K562 (cell line): ENCODE data around the gene ADNP.

ENCODE experiments used
- BCL6 ChIP-seq: fragments of 250-450 bp; sonication (Bioruptor Pico); IDR thresholded peaks from 2 replicates; pipeline ENCODE4 v1.4.0; 2020
- CHD1 ChIP-seq: fragments of 200-600 bp; sonication (generic); IDR thresholded peaks from one replicate; pipeline ENCODE4 v1.6.1; 2012; ENCODE audit warnings: mild to moderate bottlenecking, moderate library complexity, low read length, inconsistent platforms
- ILF3 ChIP-seq: fragments of 450-650 bp; IDR thresholded peaks from 2 replicates; pipeline ENCODE4 v1.6.1; 2018; ENCODE audit warnings: antibody characterized with exemption, mild to moderate bottlenecking, moderate library complexity, borderline replicate concordance
- JUND ChIP-seq, 2 experiments: IDR thresholded peaks; 2 replicates in 1 of 2; 3 replicates in 1 of 2; pipeline ENCODE4 v1.6.1; 2011; ENCODE audit warnings: borderline replicate concordance in 2 of 2, low read depth in 2 of 2, low read length in 2 of 2, improper control_type of control experiment in 1 of 2, missing biosample characterization in 1 of 2, missing genetic modification characterization in 1 of 2, missing genetic modification reagents in 1 of 2
- NFIC ChIP-seq: fragments of 450-650 bp; IDR thresholded peaks from 2 replicates; pipeline ENCODE4 v1.6.1; 2017; ENCODE audit warnings: mild to moderate bottlenecking, inconsistent platforms
- RFX5 ChIP-seq: IDR thresholded peaks from 2 replicates; pipeline ENCODE4 v1.6.1; 2011; ENCODE audit warnings: low read depth, mild to moderate bottlenecking, improper control_type of control experiment, low read length
- RNF2 ChIP-seq: sonication (generic); IDR thresholded peaks from 2 replicates; pipeline ENCODE4 v1.6.1; 2016
- TEAD4 ChIP-seq, 2 experiments: sonication (generic) in 1 of 2; formaldehyde crosslinking in 1 of 2; IDR thresholded peaks; 2 replicates each; pipeline versions ENCODE4 v1.6.1 to v1.8.0; 2012 to 2022; ENCODE audit warnings: borderline replicate concordance in 1 of 2, inconsistent platforms in 1 of 2, low read length in 1 of 2, mild to moderate bottlenecking in 1 of 2, missing genetic modification reagents in 1 of 2
- ZNF253 ChIP-seq: fragments of 250-450 bp; sonication (Bioruptor Pico); conservative IDR thresholded peaks from 2 replicates; pipeline ENCODE4 v1.6.1; 2021; ENCODE audit warnings: mild to moderate bottlenecking
- TF ChIP-seq, protein P1 (sequence below), 3 experiments: IDR thresholded peaks in 2 of 3; conservative IDR thresholded peaks in 1 of 3; 2 replicates each; pipeline ENCODE4 v1.5.1; 2011 to 2012; ENCODE audit warnings: low read length in 3 of 3, mild to moderate bottlenecking in 3 of 3, control low read depth in 2 of 3, improper control_type of control experiment in 1 of 3, inconsistent platforms in 1 of 3, low read depth in 1 of 3, mixed read lengths in 1 of 3, moderate library complexity in 1 of 3; ENCODE audit not compliant: insufficient read depth in 2 of 3

DNA sequence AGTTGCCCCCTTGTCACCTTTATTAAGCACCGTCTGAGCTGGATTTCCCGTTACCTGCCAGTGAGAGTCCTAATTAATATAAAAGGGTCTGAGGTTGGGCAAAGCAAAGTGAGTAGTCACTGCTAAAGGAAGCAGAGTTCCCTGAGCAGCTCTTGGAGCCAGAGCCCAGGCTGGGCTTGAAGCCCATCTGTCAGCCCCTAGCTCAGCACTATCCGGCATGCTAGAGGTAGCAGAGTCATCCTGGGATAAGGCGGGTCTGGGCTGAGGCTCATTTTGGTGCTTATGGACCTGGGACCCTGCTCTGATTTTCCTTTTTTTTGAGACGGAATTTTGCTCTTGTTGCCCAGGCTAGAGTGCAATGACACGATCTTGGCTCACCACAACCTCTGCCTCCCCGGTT, 46.2 kb downstream of the ADNP start:
- TF ChIP-seq, protein P1, sequence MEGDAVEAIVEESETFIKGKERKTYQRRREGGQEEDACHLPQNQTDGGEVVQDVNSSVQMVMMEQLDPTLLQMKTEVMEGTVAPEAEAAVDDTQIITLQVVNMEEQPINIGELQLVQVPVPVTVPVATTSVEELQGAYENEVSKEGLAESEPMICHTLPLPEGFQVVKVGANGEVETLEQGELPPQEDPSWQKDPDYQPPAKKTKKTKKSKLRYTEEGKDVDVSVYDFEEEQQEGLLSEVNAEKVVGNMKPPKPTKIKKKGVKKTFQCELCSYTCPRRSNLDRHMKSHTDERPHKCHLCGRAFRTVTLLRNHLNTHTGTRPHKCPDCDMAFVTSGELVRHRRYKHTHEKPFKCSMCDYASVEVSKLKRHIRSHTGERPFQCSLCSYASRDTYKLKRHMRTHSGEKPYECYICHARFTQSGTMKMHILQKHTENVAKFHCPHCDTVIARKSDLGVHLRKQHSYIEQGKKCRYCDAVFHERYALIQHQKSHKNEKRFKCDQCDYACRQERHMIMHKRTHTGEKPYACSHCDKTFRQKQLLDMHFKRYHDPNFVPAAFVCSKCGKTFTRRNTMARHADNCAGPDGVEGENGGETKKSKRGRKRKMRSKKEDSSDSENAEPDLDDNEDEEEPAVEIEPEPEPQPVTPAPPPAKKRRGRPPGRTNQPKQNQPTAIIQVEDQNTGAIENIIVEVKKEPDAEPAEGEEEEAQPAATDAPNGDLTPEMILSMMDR (IDR thresholded peaks at IDR 0.05 in 2 of 3, conservative IDR thresholded peaks at IDR 0.05 in 1 of 3; ENCODE audit: insufficient read depth in 2 of 3, low read depth in 1 of 3, low read length in 3 of 3): no peak
- TF ChIP-seq ZNF253: no peak
- TF ChIP-seq RFX5: no peak
- no peak for TF ChIP-seq BCL6 (CRISPR knock-in tag)
- no peak for TF ChIP-seq ILF3
- TF ChIP-seq JUND (IDR thresholded peaks at IDR 0.05; ENCODE audit: borderline replicate concordance, low read depth, low read length): no peak
- no peak for TF ChIP-seq JUND (tag; IDR thresholded peaks at IDR 0.05; ENCODE audit: borderline replicate concordance, low read depth, low read length)
- no peak for TF ChIP-seq TEAD4 (IDR thresholded peaks at IDR 0.05; ENCODE audit: low read length)
- no peak for TF ChIP-seq TEAD4 (CRISPR knock-in tag; IDR thresholded peaks at IDR 0.05; ENCODE audit: borderline replicate concordance)
- no peak for TF ChIP-seq NFIC
- TF ChIP-seq CHD1: no peak
- TF ChIP-seq RNF2: no peak
